Ureter (tissue), 1 donor: ENCODE data around the gene C9orf78. TPM values are rescaled to one million over a fixed set of nuclear protein-coding genes. Genes with fewer than 3 reads are reported as not detected.

Source experiments
- DNase-seq: peaks from one replicate; pipeline ENCODE4 v3.0.0-alpha.2; 2020; ENCODE audit warnings: low spot score
- total RNA-seq: library from RNA; stranded (reverse); gene quantifications from one replicate; pipeline ENCODE4 v1.2.4, GENCODE V29; 2023
- donor health status: DM: yes; HTN: yes; CAD: no.

C9orf78 gene
- total RNA-seq, 1 donor from 2014 or later = 38.7 TPM

- no peak for DNase-seq
Observed at GRCh38 chr9:129845373-129845772, 10.3 kb upstream of the C9orf78 start.

- no peak for DNase-seq
Observed at GRCh38 chr9:129841071-129841470, 6.0 kb upstream of the C9orf78 start.

GRCh38 chr9:129840034-129840433, 5.0 kb upstream of the C9orf78 start:
- no peak for DNase-seq

- no peak for DNase-seq
Observed at GRCh38 chr9:129839324-129840023, 4.4 kb upstream of the C9orf78 start.

GRCh38 chr9:129838707-129839259, 3.7 kb upstream of the C9orf78 start:
- DNase-seq = no peak

GRCh38 chr9:129836311-129837007, 1.4 kb upstream of the C9orf78 start:
- DNase-seq = no peak

- DNase-seq = no peak
Observed at GRCh38 chr9:129835860-129836223, 767 bp upstream of the C9orf78 start.

GRCh38 chr9:129834489-129835127, 467 bp downstream of the C9orf78 start:
- no peak for DNase-seq

- no peak for DNase-seq
Observed at GRCh38 chr9:129832982-129833381, 2.1 kb downstream of the C9orf78 start.

- DNase-seq = no peak
Observed at GRCh38 chr9:129828969-129829368, 6.1 kb downstream of the C9orf78 start.

- DNase-seq = no peak
Observed at GRCh38 chr9:129828051-129828450, 7.0 kb downstream of the C9orf78 start.

- no peak for DNase-seq
Observed at GRCh38 chr9:129826759-129827158, 8.3 kb downstream of the C9orf78 start.

GRCh38 chr9:129826344-129826743, 8.7 kb downstream of the C9orf78 start:
- no peak for DNase-seq

GRCh38 chr9:129823935-129824601, 11.0 kb downstream of the C9orf78 start, which contains the start of gene TOR1A:
TSS of gene TOR1A (minus strand) at chr9:129824136. CDS start at chr9:129824085, 51 bp downstream.
- peak; percentile 96 for DNase-seq

- no peak for DNase-seq
Observed at GRCh38 chr9:129823542-129823934, 11.5 kb downstream of the C9orf78 start.

- DNase-seq = no peak
Observed at GRCh38 chr9:129822898-129823541, 12.1 kb downstream of the C9orf78 start.

- no peak for DNase-seq
Observed at GRCh38 chr9:129816501-129817435, 18.3 kb downstream of the C9orf78 start.

- DNase-seq = no peak
Observed at GRCh38 chr9:129815278-129815677, 19.8 kb downstream of the C9orf78 start.

GRCh38 chr9:129814432-129815223, 20.4 kb downstream of the C9orf78 start:
- no peak for DNase-seq

GRCh38 chr9:129813661-129814060, 21.4 kb downstream of the C9orf78 start:
- DNase-seq = no peak
